ENCODE data around the gene TMEM114.

GRCh38 chr16:8565498-8565897, 24.8 kb downstream of the TMEM114 start:
- TF ChIP-seq CTCF (conservative IDR thresholded peaks at IDR 0.05) = no peak
- no peak for TF ChIP-seq EZH2 (IDR thresholded peaks at IDR 0.05; ENCODE audit: low read depth)
